ENCODE measurements around the gene CCT7. TPM values are rescaled to one million over a fixed set of nuclear protein-coding genes. Genes with fewer than 3 reads are reported as not detected.

CCT7 gene
- total RNA-seq, result 304 and 651 TPM in 2 replicates

DNA sequence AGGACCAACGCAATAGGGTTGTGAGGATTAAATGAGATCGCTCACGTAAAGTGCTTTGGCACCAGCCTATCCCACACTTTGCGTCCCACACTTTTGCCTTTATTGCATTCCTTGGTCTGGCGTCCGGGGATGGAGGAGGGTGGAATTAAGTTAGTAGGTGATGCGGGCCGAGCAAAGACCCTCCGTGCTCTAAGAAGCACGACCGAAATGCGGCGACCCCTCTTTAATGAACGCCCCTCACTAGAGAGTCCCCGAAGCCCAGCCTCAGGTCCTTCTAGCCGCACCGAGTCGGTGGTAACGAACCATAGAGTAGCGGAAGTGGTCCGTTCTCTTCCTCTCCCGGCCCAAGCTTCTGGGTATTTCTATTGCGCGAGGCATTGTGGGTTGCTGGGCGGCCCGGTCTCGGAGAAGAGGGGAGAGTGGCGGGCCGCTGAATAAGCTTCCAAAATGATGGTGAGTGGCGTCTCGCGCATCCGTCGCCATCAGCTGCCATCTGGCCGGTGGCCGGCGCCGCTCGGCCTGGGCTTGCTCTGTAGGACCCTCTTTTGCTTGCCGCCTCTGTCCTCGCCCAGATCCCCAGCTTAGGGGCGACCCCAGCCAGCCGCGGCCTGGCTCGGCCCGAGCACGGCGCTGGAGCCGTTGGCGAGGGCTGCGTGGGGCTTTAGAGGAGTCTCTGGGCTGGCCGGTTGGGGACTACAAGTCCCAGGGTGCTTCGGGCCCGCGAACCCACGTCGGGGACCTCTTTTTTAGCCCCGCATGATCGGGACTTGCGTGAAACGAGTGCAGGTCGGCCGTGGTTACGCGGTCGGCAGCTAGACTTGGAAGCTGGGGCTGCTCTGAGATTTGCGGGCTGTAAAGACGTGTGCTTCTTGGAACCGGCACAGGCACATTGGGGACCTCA is at the start of gene CCT7:
TSS of gene CCT7 (plus strand) at position 377 of the 901 bp plus-strand sequence. CDS start at position 448, 71 bp downstream.

GRCh38 chr2:73202156-73203054 is 31.7 kb upstream of the CCT7 start, which contains the start of gene NOTO:
Gene NOTO (plus strand): TSS chr2:73202574. CDS start chr2:73202667, 93 bp downstream.

GRCh38 chr2:73214120-73215035 is 19.7 kb upstream of the CCT7 start, which contains the start of gene SMYD5:
Gene SMYD5 (plus strand): TSS chr2:73214245. CDS start chr2:73214267, 22 bp downstream.

GRCh38 chr2:73233154-73233931 is 765 bp upstream of the CCT7 start, which contains the start of gene PRADC1:
Gene PRADC1 (minus strand): TSS chr2:73233239. CDS start chr2:73233160, 79 bp downstream.

DNA sequence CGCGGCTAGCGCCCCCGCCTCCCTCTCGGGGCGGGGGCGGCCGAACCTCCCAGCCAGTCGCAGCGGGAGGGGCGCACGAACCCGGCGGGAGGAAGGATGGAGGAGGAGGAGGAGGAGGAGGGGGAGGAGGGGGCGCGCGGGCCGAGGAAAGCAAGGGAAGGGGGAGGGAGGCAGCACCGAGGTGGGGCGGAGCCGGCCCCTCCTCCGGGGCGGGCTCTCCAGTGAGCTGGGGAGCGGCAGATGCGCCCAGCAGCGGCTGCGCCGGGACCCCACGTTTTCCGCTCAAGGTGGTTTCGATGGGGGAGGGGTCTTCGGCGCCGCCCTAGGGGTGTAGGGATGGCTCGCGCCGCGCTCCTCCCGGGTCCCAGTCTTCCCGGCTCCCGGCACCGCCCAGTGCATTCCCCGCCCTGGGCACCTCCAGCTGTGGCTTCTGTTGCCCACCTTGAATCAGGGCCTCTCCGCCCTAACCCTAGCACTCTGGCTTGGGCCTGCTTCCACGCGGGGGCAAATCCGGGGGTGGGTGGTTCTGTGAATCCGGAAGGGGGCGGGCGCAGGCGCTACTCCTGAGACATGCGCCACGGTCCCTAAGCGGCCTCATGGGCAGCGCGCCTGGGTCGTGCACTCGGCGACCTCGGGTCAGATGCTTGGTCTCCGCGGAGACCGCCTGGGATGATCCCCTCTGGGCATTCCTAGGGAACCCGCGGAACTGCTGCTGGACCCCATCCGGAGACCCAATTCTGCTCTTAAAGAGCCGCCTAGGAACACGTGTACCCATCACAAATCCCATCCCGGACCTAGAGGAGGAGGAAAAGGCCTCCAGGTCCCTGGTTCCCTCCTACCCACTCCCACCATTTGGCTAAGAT is 50.4 kb downstream of the CCT7 start, which contains the start of gene FBXO41:
TSS of gene FBXO41 (minus strand) at position 183 of the 863 bp plus-strand sequence. CDS start 14,848 bp downstream, outside the sequence.

GRCh38 chr2:73293534-73294171 is 59.5 kb downstream of the CCT7 start, which contains the start of gene EGR4:
Gene EGR4 (minus strand): TSS chr2:73293548. CDS start chr2:73293317, 231 bp downstream.

Other genes with a start within 250 kb of the CCT7 start
- 9.4 and 10.1 TPM in 2 replicates for gene SFXN5, start 162.6 kb upstream of the CCT7 start, total RNA-seq
- gene RAB11FIP5, start 121.4 kb upstream of the CCT7 start, total RNA-seq, result 33.0 and 41.7 TPM in 2 replicates
- not detected in 2 replicates for gene NOTO, start 31.7 kb upstream of the CCT7 start, total RNA-seq
- gene SMYD5, start 20.1 kb upstream of the CCT7 start, total RNA-seq, result 13.5 and 23.4 TPM in 2 replicates
- gene PRADC1, start 1.1 kb upstream of the CCT7 start, total RNA-seq, result 11.8 and 46.8 TPM in 2 replicates
- 0.38 and 1.1 TPM in 2 replicates for gene FBXO41, start 50.2 kb downstream of the CCT7 start, total RNA-seq
- not detected in 2 replicates for gene EGR4, start 59.2 kb downstream of the CCT7 start, total RNA-seq
- 9.0 and 14.4 TPM in 2 replicates for gene ALMS1, start 151.5 kb downstream of the CCT7 start, total RNA-seq